Left renal cortex interstitium (tissue), 4 donors: ENCODE results near the gene ADAMTSL1. TPM values are rescaled to one million over a fixed set of nuclear protein-coding genes. Genes with fewer than 3 reads are reported as not detected.

Experiments
- DNase-seq, 4 donors: peaks; one replicate each; pipeline ENCODE4 v3.0.0-alpha.2; 2013; ENCODE audit warnings: low read depth in 4 of 4, low spot score in 2 of 4, missing footprints in 1 of 4
- polyA plus RNA-seq, 4 donors: library from polyadenylated mRNA; unstranded; fragments of 120-200 nt; gene quantifications; one replicate each; pipeline ENCODE4 v1.2.1, GENCODE V29; 2013; ENCODE audit not compliant: insufficient read length in 4 of 4

The ADAMTSL1 gene
- polyA plus RNA-seq, 4 donors, result 9.6 to 18.9 (median 16.3) TPM

- DNase-seq, result no peak
These were observed 125.0 kb downstream of the ADAMTSL1 start for GRCh38 chr9:18598969-18599368.

- DNase-seq, result no peak
These were observed 127.1 kb downstream of the ADAMTSL1 start for GRCh38 chr9:18601026-18601425.

DNA sequence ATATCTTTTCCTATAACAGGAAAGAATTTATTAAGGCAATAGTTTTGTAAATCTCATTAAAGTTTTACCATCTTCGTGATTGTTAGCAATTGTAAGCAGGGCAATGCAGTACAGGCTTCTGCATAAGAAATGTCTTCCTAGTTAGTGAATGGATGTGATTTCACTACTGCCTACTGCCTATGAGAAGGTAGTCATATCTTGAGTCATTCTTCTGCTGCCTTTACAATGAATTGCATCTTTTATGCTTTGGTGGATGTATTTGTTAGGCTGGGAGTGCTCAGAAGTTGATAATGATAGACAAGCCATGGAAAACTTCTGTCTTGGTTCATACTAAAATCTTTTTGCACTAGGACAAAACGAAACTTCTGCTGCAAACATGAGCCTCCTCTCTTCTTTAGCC, 128.0 kb downstream of the ADAMTSL1 start:
- DNase-seq, result no peak

DNA sequence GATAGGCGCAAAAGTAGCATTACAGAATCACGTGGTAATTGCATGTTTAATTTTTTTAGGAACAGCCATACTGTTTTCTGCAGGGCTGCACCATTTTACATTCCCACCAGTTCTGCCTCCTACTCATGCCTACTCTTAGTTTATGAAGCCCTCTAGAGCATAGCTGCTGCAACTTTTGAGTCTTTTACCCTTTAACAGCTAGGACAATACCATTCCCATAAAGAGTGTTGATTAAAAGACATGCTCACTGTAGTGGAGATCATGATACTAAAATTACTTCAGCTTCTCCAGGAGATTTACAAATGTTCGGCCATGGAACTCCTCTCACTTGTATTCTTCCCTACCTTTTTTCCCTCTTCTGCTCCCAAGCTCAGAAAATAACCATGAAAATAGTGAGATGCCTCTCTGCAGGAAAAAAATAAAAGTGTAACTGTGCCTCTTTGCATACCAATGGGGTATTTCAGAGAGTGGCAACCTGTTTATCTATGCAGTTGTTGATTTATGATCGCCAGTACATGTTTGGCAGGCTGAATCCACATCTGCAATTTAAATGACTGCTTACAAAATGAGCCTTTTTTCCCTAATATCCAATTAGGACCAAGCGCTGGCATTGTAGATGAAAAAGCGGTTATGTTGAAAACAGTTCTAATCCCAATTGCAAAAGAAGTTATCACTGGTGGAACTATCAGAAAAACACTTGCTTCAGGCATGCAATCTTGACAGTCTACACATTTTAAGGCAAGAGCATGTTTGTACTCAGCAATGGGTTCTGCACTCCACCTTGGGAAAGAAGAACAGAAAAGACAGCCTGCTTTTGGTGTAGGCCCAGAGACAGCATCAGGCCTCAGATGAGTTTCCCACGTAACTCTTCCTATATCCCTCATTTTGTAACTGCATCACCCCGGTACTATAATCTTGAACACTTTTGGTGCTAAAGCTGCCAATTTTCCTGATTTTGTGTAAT, 131.1 kb downstream of the ADAMTSL1 start:
- DNase-seq, result no peak

- no peak for DNase-seq
These were observed 131.8 kb downstream of the ADAMTSL1 start for GRCh38 chr9:18605766-18606180.

GRCh38 chr9:18606281-18606680, 132.3 kb downstream of the ADAMTSL1 start:
- no peak for DNase-seq

DNA sequence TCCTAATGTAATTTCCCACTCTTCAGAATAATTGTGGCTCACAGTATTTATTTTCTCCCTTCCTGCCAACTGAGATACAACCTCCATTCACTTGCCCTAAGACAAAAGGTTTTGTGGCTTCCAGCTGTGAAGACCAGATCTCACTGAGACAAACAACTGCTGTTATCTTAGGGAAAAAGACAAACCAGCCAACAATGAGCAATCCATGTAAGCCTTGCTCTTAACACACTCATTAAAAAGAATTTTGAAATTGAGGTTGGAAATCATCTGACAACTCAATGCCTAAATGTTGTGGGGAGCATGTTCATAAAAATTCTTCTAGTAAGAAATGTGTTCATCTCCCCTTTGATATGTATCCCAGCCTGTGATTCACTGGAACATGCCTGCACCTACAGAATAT, 132.9 kb downstream of the ADAMTSL1 start:
- DNase-seq, result no peak

DNA sequence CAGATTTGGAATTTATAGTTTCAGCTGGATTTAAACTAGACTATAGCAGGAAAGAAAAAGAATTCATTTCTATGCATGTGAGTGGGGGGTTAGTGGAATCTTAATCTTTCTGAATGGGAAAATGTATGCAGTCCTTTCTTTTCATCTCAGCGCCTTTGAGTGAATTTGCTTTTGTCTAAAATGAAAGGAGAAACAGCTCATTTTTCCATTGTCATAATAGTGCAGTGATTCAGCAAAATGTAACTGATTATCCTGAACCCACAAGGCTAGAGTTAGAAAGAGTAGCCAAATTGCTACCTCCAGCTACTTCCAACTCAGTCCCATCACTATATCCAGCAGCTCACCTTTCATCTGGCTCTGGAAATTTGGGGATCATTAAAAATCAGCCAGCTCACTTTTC, 134.4 kb downstream of the ADAMTSL1 start:
- no peak for DNase-seq

DNA sequence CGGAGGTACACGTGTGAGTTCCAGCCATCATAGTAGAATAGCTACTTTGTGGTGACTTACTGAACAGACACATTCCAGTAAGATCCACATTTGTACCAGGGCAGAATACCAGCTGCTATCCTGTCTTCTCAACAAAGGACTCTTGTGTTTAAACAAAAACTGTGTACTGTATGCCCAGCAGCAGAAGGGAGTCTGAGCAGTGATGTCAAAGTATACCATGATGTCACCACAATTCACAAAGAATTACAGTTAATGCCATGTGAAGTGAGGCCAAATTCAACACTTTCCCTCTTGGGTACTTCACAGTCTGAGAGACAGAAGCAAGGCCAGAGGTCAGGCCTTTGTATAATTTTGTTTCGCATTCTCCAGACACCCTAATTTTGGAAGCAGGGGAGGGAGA, 137.0 kb downstream of the ADAMTSL1 start:
- no peak for DNase-seq

- DNase-seq, result no peak
These were observed 138.0 kb downstream of the ADAMTSL1 start for GRCh38 chr9:18611971-18612370.

DNA sequence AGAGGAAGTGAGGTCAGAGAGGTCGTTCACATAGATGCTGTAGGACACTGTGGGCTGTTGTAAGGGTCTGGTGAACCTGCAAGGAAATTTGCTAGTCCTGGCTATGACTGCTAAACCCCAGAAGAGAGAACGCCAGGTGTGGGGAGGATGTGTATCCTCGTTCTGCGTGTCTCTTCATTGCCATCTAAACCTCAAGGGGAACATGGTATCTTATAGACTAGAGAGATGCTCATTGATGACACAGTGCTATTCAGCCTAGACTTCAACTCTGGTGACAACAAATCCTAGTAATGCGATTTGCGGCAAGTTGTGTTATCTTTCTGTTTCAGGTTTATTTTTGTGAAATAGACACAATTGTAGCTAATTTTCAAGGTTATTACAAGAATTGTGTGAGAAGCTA, 140.2 kb downstream of the ADAMTSL1 start:
- no peak for DNase-seq

DNA sequence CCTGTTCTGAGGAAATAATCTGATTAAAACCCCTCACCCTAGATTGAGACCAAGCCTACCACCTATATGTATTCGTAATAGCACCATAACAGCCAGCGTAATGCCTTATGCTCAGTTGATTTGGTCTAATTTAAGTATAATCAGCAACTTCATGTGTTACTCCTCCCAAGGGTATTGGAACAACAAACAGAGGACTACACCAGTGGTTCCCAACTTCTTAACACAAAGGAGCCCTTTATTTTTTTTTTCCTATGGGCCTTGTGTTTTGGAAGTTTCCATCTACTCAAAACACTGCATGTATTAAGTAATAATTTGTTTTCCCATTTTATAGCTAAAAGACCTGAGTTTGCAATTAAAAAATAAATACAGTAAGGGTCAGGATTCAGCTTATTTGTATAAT, 140.7 kb downstream of the ADAMTSL1 start:
- DNase-seq, result no peak

GRCh38 chr9:18616976-18617375, 143.0 kb downstream of the ADAMTSL1 start:
- no peak for DNase-seq

DNA sequence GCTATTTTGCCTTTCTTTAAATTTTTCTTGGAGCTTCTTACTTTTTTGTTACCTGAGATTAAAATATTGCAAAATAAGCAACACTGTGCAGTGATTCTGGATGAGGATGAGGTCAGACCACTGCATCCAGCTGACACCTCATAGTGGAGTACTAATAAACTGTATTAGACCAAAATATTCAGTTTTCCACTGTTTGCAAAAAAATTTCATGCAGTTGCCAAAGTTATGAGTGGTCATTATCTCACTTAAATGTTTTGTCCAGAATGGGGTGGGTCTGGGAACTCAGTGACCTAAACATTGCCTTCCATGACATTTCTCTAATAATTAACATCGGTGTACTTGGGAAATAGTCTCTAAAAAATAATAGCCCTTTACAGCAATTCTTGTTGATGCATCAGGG, 143.8 kb downstream of the ADAMTSL1 start:
- DNase-seq, result no peak

- no peak for DNase-seq
These were observed 144.9 kb downstream of the ADAMTSL1 start for GRCh38 chr9:18618862-18619261.

GRCh38 chr9:18622186-18622836, 148.4 kb downstream of the ADAMTSL1 start:
- DNase-seq, result no peak

DNA sequence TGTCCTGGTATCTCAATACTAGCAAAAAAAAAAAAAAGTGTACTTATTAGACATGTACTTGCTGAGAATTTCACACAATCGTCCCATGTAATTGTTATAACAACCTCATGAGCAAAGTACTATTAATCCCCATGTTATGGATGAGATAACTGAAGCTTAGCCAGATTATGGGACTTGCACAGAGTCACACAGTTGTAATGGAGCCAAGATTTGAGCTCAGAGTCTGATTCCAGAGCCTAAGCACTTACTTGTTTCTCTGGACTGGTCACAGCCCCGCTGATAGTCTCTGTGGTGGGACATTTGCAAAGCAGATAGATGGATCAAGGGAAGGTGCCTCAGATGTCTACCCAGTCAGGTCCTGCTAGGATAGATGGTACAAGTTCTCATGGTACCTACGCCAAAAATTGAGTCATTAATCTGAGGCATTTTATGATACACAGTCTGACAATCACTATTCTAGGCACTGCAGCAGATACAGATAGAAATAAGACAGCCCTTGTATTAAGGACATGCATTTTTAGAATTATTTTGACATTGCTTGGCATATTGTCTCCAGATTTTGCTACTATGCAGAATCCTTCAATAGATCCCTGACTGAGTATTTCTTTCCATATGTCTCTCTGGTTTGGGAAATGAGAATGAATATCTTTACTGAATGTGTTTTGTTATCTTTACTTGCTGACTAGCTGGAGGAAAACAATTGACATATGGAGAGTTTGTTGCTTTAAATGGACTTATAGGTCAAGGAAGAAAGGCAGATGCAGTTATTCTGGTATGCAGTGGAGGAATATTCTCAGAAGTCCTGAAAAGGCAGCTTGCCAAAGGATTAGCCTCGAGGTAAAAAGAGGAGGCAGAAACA, 149.5 kb downstream of the ADAMTSL1 start:
- no peak for DNase-seq

DNA sequence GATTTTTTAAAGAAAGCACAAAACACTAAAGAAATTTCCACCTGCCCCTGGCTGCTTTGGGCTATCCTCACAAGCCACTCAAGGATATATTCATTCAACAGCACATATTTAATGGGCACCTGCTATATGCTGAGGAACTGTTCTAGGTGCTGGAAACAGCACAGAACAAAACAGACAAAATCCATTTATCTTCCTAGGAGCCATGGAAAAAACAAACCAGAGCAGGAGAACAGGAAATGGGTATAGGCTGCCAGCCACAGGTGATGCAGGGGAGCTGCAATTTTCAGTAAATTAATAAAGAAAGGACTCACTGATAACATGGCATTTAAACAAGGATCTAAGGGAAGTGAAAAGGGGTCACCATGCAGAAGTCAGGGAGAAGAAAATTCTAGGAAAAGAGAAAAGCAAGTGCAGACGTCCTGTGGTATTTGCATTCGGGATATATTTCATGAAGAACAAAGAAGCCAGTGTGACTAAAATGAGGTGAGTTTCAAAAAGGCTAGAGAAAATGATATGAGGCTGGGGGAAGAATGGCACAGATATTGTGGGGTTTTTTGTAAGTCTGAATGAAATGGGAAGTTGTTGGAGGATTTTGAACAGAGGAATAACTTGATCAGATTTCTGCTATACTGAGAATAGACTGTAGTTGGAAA, 152.2 kb downstream of the ADAMTSL1 start:
- no peak for DNase-seq

DNA sequence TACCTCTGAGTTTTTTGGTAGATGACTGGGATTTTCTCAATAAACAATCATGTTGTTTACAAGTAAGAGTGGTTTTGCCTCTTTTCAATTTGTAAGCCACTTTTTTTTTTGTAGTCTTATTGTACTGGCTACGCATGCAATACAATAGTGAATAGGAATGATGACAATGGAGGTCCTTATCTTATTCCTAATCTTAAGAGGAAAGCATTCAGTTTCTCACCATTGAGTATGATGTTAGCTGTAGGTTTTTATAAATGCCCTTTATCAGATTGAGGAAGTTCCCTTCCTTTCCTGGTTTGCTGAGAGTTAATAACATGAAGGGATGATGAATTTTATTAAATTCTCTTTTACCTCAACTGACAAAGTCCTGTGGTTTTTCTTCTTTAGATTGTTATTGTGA, 155.2 kb downstream of the ADAMTSL1 start:
- DNase-seq, result no peak

- DNase-seq, result no peak
These were observed 158.9 kb downstream of the ADAMTSL1 start for GRCh38 chr9:18632632-18633403.
